GOT3 (cell line): ENCODE measurements around the gene RRP9.
"Not testable (repeated sequence)": the region's sequence is repeated elsewhere in the genome, so short reads cannot be mapped to it uniquely, and the experiment has no call there.

Source experiments
- DNase-seq: peaks from one replicate; lab custom pipeline; 2025; ENCODE audit warnings: mixed read lengths; lab: John Stamatoyannopoulos, UW

Gene RRP9

GRCh38 chr3:51941798-51942602 is at the start of gene RRP9, which contains the start of gene PARP3:
RRP9 (minus strand) TSS chr3:51941904; CDS start chr3:51941867, 37 bp downstream.
PARP3 (plus strand) TSS chr3:51942363; CDS start chr3:51943356, 993 bp downstream.
- DNase-seq, result peak; percentile 98

- DNase-seq, result not testable (repeated sequence)
Observed at GRCh38 chr3:51990501-51990971, 48.8 kb upstream of the RRP9 start.

- DNase-seq, result no peak
Observed at GRCh38 chr3:51988286-51989146, 46.8 kb upstream of the RRP9 start.

GRCh38 chr3:51987568-51987967 is 45.9 kb upstream of the RRP9 start:
- DNase-seq, result no peak

GRCh38 chr3:51986010-51986947 is 44.6 kb upstream of the RRP9 start:
- no peak for DNase-seq

- no peak for DNase-seq
Observed at GRCh38 chr3:51985063-51985462, 43.4 kb upstream of the RRP9 start.

- DNase-seq, result no peak
Observed at GRCh38 chr3:51984269-51984647, 42.6 kb upstream of the RRP9 start.

- DNase-seq, result no peak
Observed at GRCh38 chr3:51983578-51984268, 42.0 kb upstream of the RRP9 start.

- peak; percentile 74 for DNase-seq
Observed at GRCh38 chr3:51982838-51983577, 41.3 kb upstream of the RRP9 start, which contains the start of gene ACY1. ACY1 (plus strand) TSS chr3:51983535; CDS start chr3:51984065, 530 bp downstream.

- no peak for DNase-seq
Observed at GRCh38 chr3:51982352-51982837, 40.7 kb upstream of the RRP9 start.

GRCh38 chr3:51980253-51980652 is 38.5 kb upstream of the RRP9 start:
- no peak for DNase-seq

GRCh38 chr3:51978143-51978502 is 36.4 kb upstream of the RRP9 start:
- DNase-seq, result no peak

- no peak for DNase-seq
Observed at GRCh38 chr3:51977446-51978142, 35.9 kb upstream of the RRP9 start.

- DNase-seq, result no peak
Observed at GRCh38 chr3:51975852-51976549, 34.3 kb upstream of the RRP9 start.

GRCh38 chr3:51974963-51975851 is 33.5 kb upstream of the RRP9 start, which contains the start of gene ABHD14A:
ABHD14A (plus strand) TSS chr3:51975064; CDS start chr3:51975136, 72 bp downstream.
- DNase-seq, result no peak

GRCh38 chr3:51974277-51974962 is 32.7 kb upstream of the RRP9 start:
- no peak for DNase-seq

- DNase-seq, result no peak
Observed at GRCh38 chr3:51971350-51971749, 29.6 kb upstream of the RRP9 start.
